Measurements from ENCODE around the gene CENPA.
A peak's percentile ranks its signal among the peaks of the same experiment; 100 is the strongest.
"Not testable (repeated sequence)": the region's sequence is repeated elsewhere in the genome, so short reads cannot be mapped to it uniquely, and the experiment has no call there.

The CENPA gene

DNA sequence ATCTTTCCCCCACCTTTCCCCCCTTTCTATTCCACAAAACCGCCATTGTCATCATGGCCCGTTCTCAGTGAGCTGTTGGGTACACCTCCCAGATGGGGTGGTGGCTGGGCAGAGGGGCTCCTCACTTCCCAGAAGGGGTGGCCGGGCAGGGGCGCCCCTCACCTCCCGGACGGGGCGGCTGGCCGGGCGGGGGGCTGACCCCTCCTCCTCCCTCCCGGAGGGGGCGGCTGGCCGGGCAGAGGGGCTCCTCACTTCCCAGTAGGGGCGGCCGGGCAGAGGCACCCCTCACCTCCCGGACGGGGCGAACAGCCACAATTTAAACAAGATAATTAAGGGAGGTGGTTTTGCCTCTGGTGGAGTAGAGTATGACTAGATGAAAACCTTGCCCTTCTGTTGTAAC is 9.3 kb downstream of the CENPA start:
- DNase-seq, result not testable (repeated sequence)

DNA sequence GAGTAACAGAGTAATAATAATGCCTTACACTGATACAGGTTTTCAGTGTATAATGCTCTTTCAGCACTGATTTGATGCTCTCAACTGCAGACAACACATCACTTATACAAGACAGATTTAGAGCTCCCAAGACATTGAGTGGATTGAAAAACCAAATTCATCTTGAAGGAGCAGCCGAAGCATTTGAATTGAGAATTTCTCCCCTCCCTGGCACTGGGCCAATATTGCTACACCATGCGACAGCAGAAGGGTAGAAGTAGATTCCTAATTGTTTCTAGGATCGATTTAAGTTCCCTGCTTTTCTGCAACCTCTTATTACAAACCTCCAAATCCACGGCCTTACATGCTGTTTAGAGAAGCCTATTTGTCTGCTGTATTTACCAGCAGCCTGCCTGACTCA is 15.5 kb downstream of the CENPA start:
- DNase-seq, result no peak

DNA sequence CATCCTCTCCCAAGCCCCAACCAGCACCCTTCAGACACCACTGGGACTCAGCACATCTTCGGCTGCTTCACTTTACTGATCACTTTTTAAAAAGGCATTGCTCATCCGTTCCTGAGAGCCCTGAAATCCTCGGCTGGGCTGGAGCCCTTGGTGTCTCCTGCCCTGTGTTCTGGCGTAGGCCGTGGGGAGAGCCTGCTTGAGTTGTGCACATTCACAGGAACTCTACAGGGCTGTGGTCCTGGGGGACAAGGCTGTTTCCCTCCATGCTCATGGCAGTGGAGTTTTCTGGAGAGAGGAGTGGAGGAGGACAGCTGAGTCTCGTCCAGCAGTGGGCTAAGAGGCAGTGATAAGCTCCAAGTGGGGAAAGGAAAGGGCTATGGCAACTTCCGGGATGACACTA is 15.9 kb downstream of the CENPA start:
- DNase-seq, result no peak

DNA sequence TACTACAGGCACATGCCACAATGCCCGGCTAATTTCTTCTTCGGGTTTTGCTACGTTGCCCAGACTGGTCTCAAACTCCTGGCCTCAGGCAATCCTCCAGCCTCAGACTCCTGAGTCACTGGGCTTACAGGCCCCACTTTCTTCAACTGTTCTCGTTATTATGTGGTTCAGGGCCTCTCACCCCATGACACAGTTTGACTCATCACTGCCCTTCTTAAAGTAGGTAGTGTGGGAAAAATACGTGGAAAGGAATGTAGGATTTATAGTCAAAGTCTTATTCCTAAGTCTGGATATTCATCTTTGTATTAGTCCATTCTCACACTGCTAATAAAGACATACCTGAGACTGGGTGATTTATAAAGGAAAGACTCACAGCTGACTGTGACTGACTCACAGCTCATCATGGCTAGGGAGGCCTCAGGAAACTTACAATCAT is 19.4 kb downstream of the CENPA start:
- DNase-seq, result no peak

DNA sequence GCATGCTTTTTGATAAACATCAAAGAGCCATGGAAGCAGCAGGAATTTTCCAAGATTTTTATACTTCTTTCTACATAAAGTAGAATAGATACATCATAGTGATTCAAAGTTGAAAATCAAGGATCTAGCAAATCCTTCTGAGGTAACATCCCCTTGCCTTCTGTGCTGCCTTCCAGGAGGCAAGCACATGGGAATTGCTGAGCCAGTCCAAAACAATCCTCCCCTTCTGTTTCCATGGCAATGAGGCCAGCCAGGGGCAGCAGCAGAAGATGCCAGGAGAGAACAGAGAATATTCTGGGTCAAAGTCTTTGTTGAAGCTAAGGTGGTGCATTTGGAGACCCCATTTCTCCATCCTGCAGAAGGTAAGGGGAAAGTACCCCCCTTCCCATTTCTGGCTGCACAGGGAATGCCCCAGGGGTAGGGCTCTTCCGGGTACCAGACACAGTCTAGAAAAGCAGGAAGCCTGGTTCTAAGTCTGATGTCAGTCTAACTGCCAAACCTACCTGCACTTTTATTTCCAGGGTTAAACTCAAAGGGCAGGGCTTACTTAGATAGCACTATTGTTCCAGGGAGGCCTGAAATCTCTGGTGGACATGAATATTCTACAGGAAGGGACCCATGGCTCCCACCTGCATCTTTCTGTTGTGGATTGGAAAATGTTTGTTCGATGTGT is 22.1 kb downstream of the CENPA start:
- no peak for DNase-seq

DNA sequence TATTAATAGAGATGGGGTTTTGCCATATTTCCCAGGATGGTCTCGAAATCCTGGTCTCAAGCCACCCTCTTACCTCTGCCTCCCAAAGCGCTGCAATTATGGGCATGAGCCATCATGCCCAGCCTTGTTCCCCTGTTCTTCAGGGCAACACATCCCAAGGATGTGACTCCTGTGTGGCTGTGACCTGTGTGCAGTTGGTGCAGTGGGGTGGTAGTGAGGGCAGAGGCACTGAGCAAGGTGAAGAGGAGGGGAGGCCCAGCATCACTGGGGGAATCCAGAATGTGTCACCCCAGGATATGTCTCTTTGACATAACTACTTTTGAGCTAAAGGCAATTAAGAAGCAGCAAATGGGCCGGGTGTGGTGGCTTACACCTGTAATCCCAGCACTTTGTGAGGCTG is 23.4 kb downstream of the CENPA start:
- no peak for DNase-seq

DNA sequence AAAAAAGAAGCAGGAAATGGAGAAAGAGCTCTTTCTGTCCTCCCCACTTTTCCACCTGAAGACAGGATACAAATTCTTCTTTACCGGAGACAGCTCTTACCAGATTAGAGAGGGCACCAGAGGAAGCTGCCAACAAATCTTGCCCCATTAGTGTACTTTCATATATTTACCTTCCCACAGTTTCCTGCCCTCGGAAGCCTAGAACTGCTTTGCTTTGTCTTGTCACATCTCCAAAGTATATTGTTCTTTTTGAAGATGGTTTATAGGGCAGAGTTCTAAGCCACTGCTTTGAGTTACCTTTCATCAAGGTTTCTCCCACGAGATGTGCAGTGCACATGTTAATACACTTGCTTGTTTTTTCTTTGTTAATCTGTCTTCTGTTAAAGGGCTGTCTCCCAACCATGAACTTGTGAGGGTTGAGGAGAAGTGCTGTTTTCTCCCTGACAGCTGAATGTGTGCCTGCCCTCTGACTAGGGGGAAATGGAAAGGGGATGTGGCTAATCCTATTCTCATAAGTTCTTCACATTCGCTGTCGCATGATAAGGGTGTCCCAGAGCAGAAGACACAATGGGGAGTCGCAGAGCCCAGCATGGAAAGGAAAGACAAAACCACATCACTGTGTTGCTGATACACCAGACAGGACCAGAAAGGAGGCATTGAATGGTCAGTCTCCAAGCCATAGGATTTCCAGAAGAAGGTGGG is 24.2 kb downstream of the CENPA start:
- DNase-seq, result no peak

DNA sequence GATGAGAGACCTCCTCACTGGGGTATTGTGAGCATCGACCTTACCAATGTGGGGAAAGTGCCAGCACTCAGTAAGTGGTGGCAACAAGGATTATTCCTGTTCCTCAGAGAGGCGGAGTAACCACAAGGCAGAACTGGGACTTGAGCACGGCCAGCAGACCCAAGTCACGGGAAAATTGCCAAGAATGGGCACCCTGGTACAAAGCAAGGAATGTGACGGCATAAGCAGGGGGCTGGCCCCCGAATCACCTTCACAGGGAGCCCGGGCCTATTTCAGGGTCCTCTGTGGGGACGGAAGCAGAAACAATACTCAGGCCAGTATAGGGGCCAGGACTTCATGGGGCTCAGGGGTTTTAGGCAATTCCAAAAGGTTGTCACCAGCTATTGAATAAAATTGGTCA is 25.4 kb downstream of the CENPA start:
- DNase-seq, result peak; percentile 49

DNA sequence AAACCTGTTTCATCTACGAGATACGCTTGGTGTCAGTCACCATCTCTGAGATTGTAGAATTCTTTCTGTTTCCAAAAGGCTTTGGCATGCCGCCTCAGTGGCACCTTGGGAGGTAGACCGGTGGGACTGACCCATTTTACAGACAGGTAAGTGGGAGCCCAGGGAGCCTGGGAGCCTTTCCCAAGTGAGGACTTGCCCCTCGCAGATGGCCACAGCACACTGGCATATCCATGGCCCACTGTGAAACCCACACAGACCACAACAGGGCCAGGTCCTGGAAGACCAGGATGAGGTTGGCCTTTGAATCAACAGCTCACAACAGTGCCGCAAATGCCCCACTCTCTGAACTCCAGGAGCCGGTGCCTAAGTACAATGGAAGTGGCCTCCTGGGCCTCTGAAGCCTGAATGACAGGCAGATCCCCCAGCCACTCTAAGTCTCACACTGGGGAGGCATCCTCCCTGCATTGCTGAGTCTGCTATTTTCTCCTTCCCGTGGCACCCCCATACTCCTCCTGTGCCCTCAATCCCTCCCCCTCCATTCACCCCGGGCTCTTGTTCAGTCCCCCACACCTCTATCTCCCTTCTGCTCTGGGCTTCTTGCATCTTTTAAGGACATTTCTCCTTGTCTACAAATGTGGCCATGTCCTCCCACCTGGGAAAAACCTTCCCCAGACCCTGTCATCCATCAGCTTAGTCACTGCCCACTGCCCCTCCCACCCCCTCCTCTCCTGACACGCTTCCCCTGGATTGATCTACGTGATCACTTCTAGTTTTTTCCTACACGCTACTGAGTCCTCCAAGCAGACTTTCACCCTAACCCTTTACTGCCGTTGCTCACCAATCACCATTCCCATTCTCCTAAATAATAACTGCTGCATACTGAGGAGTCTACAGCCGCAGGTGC is 26.2 kb downstream of the CENPA start:
- no peak for DNase-seq

DNA sequence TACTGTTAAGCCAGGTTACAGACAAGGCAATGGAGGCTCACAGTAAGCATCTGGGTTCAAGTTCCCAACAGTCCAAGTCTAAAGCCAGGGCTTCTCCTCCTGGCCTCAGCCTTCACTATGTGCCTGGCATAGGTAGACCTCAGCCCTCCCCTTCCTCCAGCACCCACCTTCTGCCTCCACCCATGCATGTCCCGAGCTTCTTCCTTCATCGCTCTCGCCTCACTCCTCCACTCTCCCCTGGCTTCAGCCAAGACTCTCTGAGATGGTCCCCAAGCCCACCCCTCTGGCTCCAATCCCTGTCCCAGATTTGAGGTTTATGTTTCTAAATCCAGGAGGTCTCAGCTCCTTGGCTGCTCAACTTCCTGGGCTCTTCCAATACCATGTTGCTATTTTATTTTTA is 26.9 kb downstream of the CENPA start:
- DNase-seq, result peak; percentile 41

DNA sequence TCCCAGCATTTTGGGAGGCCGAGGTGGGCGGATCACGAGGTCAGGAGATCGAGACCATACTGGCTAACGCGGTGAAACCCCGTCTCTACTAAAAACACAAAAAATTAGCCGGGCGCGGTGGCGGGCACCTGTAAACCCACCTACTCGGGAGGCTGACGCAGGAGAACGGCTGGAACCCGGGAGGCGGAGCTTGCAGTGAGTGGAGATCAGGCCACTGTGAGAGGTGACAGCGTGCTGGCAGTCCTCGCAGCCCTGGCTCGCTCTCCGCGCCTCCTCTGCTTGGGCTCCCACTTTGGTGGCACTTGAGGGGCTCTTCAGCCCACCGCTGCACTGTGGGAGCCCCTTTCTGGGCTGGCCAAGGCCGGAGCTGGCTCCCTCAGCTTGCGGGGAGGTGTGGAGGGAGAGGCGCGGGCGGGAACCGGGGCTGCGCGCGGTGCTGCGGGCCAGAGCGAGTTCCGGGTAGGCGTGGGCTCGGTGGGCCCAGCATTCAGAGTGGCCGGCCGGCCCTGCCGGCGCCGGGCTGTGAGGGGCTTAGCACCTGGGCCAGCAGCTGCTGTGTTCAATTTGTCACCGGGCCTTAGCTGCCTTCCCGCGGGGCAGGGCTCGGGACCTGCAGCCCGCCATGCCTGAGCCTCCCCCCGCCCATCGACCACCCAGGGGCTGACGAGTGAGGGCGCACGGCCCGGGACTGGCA is 28.4 kb downstream of the CENPA start:
- DNase-seq, result peak; percentile 40

DNA sequence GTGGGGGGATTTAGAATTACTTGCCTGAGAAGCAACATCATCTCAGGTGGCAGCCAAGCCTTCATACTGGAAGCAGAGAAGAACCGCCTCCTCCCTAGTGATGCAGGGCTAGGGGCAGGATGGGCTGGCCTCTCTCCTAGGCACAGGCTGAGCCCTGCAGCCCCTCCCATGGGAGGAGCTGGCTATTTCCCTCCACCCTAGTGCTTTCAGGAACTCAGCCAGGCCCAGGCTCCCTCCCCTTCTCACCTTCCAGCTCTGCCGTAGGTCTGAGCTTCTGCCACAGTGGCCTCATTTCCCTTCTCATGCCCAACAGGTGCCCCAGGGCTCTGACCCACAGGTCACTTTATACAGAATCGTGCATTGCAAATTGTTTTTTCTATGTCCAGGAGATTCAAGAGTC is 31.0 kb downstream of the CENPA start:
- no peak for DNase-seq

DNA sequence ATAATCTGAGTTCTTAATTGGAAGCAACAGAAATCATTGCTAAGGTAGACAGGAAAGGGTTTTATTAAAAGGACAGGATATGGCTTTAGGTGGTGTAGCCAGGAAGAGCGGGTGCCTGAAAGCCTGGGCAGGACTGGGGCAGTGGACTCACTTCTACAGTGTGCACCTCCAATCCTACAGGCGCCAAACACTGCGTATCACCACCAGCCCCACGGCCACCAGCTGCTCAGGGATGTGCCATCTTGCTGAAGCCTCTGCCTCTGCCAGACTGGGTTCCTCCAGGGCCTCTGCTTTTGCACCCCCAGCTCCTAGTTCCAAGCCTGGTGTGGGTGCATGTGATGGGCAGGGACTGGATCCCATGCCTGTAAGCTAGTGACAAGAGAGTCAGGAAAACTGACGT is 32.4 kb downstream of the CENPA start:
- DNase-seq, result no peak

DNA sequence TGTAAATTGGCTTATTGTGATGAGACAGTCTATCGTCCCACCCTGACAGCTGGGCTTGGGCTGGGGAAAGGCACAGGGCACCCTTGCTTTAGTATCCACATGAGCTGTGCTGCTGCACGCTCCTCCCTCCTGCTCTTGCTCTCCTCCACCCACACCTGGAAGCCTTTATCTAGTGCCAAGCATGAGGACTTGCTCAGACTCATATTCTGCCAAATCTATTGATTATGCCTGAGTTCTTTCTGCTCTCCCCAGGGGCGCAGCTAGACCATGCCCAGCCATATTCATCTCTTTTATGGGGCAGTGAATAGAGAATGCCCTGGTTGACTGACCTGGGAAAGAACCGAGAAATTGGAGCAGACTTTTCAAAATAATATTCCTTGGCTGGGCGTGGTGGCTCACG is 33.1 kb downstream of the CENPA start:
- no peak for DNase-seq

DNA sequence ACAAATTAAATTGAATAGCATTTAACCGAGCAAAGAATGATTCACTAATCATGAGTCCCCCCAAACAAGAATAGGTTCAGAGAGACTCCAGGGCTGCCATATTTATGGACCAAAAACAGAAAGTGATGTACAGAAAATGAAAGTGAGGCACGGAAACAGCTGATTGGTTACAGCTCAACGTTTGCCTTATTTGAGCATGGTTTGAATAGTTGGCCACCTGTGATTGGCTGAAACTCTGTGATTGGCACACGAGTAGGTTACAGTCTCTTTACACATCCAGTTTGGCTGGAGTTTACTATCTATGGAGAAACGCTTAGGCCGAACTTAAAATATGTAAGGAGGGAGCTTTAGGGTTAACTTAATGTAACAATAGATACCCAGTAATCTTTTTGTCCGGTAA is 35.1 kb downstream of the CENPA start:
- no peak for DNase-seq

DNA sequence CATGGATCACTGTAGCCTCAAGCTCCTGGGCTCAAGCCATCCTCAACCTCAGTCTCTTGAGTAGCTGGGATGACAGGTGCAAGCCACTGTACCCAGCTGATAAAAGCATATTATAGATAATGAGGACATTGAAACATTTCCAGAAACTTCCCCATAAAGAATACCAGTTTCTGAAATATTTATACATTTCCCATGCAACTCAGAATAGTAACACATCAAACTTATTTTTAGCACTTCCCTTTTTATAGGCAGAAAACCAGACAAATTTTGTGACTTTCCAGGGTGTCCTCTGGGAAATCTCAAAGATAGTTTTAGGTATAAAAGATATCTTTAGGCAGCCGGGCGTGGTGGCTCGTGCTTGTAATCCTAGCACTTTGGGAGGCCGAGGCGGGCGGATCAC is 37.0 kb downstream of the CENPA start:
- no peak for DNase-seq

DNA sequence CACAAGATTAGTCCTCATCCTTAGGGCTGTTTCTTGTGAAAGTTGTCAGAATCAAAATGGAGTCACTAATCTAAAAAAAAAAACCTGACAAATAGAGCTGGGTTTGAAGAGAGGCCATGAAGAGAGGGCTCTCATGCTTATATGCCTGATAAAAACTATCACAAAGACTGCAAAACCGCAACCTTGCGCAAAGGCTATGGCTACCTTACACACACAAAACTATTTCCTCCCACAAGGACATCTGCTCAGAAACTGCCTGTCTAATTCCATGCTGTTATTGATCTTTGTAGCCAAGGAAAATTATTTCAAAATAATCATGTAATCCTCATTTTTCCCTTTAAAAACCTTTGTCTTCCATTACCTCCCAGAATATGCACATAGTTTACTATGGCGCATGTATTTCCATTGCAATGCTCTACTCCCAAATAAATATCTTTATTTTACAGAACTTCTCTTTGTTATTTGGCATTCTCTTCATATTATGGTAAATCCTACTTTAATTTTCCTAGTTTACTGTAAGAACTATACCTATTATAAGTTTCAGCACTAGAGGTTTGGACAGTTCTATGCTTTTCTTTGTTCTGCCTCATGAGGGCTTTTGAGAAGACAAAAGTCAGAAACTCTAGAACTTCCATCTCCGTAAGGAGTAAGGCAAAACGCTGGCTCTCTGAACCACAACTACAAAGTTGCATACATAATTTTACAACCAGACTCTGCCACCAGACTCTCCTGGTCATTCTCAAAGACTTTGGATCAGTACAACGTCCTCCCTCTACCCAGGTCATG is 52.5 kb downstream of the CENPA start:
- DNase-seq, result no peak

DNA sequence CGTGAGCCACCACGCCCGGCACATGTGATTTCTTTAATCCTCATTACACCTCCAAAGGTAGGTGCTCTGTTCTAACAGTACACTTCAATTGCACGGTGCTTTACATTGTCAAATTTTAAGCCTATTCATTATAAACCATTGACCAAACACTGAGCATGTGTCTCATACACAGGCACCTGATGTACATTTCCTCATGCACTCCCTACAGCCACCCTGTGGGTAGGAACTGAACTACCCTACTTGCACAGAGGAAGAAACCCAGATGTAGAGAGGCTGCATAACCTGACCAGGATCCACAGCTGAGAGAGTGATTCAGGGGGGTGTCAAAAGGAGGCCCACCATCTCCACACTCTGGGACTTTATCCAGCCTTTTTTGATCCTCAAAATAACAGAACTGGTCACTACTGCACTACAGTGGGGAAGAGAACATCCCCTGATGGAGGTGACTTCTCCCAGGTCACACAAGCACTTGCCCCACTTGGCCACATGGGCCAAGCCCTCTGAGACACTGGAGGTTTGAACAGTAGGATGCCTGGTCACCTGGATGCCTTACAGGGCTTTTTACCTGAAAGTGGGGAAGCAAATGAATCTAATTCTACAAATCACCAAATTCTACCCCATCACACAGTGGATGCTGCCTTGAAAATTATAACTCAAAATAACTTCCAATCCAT is 55.2 kb downstream of the CENPA start:
- DNase-seq, result no peak

DNA sequence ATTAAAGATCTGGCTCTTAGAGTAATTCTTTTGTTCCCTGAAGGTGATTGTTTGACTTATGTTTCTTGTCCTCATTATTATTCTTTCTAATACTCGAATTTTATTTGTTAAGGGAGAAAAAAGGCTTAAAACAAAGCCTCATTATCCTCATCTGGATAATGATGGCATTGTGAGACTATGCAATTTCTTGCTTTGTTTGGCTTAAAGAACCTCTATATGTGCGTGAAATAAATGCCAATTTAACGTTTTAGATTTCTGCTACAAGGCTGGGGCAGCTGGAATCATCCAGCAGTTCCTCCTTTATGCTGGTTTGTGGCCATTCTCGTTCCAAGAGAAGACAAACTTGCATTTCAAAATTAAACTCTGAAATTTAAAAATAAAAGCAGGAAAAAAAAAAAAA is 57.2 kb downstream of the CENPA start:
- no peak for DNase-seq

Data from activated CD8-positive, alpha-beta memory T cell treated with anti-CD3 and anti-CD28 coated beads for 24 hours (primary cell).